HG03103 (cell line): Measurements from ENCODE around the gene GSTM2.

Source experiments
- ATAC-seq: cut with Tn5 transposase; IDR thresholded peaks from one replicate; pipeline ENCODE4 v1.9.1; 2021; ENCODE audit warnings: low read depth; ENCODE audit not compliant: unreplicated experiment

GSTM2 gene

GRCh38 chr1:109629372-109630030 lies 38.4 kb upstream of the GSTM2 start:
- ATAC-seq: no peak

GRCh38 chr1:109630081-109630897 lies 37.6 kb upstream of the GSTM2 start:
- no peak for ATAC-seq

- ATAC-seq: no peak
Measured at GRCh38 chr1:109630898-109631512, 36.9 kb upstream of the GSTM2 start.

GRCh38 chr1:109631513-109632505 lies 36.0 kb upstream of the GSTM2 start:
- ATAC-seq: no peak

GRCh38 chr1:109632671-109633346 lies 35.0 kb upstream of the GSTM2 start:
- no peak for ATAC-seq

- ATAC-seq: no peak
Measured at GRCh38 chr1:109634292-109634691, 33.6 kb upstream of the GSTM2 start.

GRCh38 chr1:109634771-109635750 lies 32.8 kb upstream of the GSTM2 start:
- ATAC-seq: no peak

GRCh38 chr1:109635862-109636200 lies 32.0 kb upstream of the GSTM2 start:
- ATAC-seq: no peak

GRCh38 chr1:109636201-109636952 lies 31.5 kb upstream of the GSTM2 start:
- no peak for ATAC-seq

- no peak for ATAC-seq
Measured at GRCh38 chr1:109637446-109637845, 30.4 kb upstream of the GSTM2 start.

- ATAC-seq: no peak
Measured at GRCh38 chr1:109639063-109639840, 28.6 kb upstream of the GSTM2 start.

- no peak for ATAC-seq
Measured at GRCh38 chr1:109639841-109640184, 28.0 kb upstream of the GSTM2 start.

- no peak for ATAC-seq
Measured at GRCh38 chr1:109640285-109640865, 27.5 kb upstream of the GSTM2 start.

GRCh38 chr1:109641078-109641740 lies 26.6 kb upstream of the GSTM2 start:
- no peak for ATAC-seq

GRCh38 chr1:109641861-109642260 lies 26.0 kb upstream of the GSTM2 start:
- ATAC-seq: no peak

GRCh38 chr1:109642626-109643025 lies 25.2 kb upstream of the GSTM2 start:
- ATAC-seq: no peak
